NOMO-1 treated with DMSO at 0.1 percent for 48 hours (cell line): ENCODE results near the gene GTF2F1.
"Not testable (repeated sequence)": the region's sequence is repeated elsewhere in the genome, so short reads cannot be mapped to it uniquely, and the experiment has no call there.

Source experiments
- DNase-seq: peaks from one replicate; lab custom pipeline; 2025; ENCODE audit not compliant: unreplicated experiment; lab: John Stamatoyannopoulos, UW

GTF2F1 gene, protein sequence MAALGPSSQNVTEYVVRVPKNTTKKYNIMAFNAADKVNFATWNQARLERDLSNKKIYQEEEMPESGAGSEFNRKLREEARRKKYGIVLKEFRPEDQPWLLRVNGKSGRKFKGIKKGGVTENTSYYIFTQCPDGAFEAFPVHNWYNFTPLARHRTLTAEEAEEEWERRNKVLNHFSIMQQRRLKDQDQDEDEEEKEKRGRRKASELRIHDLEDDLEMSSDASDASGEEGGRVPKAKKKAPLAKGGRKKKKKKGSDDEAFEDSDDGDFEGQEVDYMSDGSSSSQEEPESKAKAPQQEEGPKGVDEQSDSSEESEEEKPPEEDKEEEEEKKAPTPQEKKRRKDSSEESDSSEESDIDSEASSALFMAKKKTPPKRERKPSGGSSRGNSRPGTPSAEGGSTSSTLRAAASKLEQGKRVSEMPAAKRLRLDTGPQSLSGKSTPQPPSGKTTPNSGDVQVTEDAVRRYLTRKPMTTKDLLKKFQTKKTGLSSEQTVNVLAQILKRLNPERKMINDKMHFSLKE

DNA sequence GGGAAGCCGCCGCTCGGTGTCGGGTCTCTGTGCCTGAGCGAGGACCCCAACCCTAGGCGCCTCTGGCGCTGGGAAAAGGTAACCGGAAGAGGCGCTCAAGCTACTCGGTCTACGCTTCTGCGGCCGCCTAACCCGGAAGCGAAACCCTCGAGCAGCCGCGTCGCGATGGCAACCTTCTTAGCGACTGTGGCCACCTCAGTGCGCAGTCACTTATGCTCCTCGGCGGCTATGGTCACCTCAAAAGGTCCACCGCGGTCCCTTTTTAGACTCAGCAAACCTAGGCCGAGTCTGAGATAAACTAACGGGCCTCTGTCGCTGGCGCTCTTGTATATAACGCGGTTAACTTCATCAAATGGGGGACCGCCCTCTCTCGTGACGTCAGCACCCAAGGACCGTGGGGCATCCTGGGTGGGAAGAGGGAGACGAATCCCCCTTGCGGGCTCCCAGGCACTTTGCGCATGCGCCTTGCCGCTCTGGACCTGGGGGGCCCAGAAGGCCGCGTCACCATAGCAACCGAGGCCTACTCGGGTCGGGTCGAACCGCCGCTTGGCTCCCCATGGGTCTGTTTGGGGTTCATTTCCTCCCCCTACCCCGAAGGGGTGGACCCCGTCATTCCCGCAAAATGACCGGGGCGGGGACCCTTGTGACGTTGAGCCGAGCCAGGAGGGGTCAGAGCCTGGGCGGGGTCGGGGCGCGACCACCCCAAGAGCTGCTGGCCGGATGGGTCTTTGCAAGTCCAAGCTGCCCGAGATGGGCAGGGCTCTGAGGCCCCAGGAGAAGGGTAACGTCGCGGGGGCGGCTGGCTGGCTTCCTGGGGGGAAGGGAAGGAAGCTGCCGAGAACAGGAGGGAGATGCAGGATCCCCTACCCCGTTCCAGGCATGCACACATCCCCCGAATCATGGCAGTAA, at the start of gene GTF2F1:
GTF2F1 (minus strand) TSS at position 91 of the 909 bp plus-strand sequence. CDS start 169 bp downstream, outside the sequence.
- peak; percentile 88 for DNase-seq

DNA sequence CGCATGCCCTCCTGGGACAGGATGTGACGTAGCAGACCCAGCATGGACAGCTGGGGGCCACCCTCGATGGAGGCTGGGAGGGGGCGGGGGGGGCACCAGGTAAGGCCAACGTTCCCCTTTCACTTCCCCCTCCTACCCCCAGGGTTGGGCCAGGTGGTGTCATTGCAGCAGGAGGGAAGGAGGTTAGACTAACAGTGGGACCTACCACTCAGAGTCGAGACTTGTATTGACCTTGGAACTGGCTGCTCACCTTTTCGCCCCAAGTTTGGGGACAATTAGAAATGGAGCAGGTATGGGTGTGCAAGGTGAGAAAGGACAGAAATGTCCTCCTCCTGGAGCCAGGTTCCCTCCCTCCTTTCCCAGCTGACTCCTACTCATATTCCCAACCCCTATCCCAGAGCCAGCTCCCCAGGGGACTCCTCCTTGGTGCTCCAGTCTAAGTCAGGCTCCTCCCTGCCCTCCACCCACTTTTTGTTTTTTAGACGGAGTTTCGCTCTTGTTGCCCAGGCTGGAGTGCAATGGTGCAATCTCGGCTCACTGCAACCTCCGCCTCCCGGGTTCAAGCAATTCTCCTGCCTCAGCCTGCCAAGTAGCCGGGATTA, 49.2 kb upstream of the GTF2F1 start:
- no peak for DNase-seq

DNA sequence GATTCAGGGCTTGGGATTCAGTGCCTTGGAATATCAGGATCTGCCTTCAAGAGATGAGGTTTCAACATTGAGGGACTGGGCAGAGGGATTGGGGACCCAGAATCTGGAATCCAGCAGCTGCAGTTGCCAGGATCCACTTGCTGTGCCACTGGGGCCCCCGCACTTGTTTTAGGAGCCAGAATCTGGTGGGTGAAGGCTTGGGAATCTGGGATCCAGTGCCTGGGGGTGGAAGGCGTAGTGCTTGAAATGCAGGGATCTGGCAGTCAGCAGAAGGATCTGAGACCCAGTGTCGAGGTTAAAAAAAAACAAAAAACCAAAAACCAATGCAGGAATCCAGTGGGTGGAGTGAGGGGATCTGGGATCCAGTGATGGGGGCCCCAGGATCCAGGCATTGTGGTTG, 47.9 kb upstream of the GTF2F1 start:
- no peak for DNase-seq

DNA sequence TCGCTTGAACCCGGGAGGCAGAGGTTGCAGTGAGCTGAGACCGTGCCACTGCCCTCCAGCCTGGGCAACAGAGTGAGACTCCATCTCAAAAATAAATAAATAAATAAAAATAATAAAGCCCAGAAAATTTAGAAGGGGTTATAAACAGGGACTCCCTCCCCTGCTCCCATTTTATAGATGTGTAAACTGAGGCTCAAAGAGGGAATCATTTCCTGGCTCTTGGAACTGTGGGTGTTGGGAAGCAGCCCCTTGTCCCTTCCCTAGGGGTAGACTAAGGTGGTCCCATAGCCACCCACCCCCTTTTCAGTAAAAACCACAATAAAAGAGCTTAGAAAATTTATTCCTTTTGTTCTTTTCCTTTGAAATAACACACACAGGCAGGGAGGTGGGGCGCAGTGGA, 46.8 kb upstream of the GTF2F1 start:
- DNase-seq: no peak

DNA sequence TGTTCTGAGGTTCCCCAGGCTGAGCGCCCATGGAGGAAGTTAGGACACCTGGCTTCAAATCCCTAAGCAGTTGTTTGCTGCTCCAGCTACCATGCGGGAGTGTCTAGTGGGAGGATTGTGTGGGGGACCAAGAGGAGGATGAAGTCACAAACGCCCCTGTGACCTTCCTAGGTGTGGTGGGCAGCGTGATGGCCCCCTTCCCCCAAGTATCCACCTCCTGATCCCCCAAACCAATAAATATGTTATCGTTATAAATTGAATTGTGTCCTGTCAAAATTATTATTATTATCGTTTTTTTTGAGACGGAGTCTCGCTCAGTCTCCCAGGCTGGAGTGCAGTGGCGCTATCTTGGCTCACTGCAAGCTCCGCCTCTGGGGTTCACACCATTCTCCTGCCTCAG, 40.7 kb upstream of the GTF2F1 start, which contains the start of gene SLC25A41:
SLC25A41 (minus strand) TSS at position 101 of the 400 bp plus-strand sequence; CDS start at position 31, 70 bp downstream.
- DNase-seq: no peak

DNA sequence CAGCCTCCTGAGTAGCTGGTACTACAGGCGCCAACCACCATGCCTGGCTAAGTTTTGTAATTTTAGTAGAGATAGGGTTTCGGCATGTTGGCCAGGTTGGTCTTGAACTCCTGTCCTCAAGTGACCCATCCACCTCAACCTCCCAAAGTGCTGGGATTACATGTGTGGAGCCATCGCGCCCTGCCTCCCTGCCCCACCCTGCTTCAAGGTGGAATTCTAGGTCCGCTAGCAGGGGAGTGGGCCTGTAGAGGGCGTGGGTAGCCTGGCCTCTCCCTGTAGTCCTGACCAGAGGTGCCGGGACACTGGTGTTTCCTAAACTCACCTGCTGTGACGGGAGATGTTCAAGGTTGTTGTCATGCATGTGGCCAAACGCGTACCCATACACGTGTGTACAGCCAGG, 40.2 kb upstream of the GTF2F1 start:
- no peak for DNase-seq

DNA sequence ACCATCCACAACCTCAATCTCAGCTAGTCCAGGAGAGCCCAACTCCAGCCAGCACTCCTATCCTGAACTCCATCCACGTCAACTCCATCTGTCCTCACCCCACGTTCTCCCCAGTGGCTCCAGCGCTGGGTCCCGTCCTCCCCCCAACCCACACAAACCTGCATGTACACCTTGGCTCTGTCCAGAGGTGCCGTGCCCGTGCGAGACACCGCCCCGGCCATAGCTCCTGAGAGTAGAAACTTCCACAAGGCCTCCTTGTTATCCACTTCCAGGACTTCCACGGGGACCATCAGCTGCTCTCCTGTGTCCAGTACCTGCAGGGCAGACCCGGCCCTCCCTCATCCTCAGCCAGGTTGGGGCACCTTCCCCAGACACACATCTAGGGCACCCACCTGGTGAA, 38.9 kb upstream of the GTF2F1 start:
- DNase-seq: no peak

DNA sequence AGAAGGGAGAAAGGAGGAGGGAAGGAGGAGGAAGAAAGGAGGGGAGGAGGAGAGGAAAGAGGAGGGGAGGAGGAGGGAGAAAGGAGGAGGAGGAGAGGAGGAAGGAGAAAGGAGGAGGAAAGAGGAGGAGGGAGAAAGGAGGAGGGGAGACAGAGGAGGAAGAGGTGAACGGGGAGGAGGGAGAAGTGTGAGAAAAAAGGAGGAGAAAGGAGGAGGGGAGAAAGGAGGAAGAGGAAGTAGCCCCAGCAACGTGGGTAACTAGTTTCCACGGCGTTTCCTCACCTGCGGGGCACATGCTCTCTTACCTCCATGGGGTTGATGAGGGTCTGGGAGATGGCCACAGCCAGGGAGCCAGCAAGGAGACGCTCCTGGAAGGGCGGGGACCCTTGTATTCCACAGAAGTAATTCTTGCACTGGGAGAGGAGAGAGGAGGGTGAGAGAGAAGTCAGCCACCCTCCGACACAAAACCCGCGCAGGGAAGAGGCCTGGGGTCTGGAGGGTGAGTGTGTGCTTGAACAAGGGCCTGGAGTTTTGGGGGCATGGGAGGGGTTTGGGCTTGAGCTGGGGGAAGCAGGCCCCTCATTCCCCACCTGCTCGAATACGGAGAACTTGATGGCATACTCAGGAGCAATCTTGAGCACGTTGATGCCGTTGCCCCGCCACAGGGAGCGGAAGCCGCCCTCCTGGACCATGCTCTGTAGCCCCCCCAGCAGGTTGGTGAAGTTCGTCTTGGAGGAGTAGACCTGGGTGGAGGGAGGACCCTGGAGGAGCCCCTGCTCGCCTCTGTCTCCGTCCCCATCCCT, 36.7 kb upstream of the GTF2F1 start:
- DNase-seq: peak; percentile 58

DNA sequence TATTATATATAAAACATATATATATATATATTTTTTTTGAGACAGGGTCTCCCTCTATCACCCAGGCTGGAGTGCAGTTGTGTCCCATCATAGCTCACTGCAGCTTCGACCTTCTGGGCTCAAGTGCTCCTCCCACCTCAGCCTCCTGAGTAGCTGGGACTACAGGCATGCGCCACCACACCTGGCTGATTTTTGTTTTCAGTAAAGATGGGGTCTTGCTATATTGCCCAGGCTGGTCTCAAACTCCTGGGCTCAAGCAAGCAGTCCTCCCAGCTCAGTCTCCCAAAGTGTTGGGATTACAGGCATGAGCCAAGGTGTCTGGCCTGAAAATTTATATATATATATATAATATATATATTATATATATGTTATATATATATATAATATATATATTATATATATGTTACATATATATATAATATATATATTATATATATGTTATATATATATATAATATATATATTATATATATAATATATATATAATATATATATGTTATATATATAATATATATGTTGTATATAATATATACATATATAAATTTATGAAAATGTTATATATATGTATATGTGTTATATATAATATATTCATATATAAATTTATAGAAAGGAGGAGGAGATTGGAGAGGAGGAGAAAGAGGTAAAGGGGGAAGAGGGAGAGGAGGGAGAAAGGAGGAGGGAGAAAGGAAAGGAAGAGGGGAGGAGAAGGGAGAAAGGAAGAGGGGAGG, 35.9 kb upstream of the GTF2F1 start:
- DNase-seq: not testable (repeated sequence)

DNA sequence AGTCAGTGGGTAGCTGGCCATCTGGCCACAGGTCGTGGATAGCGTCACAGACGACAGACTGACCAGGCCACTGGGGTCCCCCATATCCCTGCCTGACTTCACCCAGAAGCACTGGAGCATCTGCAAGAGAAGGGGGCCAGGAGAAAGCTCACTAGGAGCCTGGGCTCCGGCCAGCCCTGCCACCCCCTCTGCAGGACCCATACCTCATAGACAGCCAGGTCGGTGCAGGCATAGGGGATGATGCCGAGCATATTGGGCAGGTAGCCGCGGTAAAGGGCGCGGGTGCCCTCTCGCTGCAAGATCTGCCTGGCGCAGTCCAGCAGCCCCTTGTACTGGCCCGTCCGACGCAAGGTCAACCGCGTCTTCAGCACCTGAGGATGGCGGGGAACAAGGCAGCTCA, 34.2 kb upstream of the GTF2F1 start:
- no peak for DNase-seq

DNA sequence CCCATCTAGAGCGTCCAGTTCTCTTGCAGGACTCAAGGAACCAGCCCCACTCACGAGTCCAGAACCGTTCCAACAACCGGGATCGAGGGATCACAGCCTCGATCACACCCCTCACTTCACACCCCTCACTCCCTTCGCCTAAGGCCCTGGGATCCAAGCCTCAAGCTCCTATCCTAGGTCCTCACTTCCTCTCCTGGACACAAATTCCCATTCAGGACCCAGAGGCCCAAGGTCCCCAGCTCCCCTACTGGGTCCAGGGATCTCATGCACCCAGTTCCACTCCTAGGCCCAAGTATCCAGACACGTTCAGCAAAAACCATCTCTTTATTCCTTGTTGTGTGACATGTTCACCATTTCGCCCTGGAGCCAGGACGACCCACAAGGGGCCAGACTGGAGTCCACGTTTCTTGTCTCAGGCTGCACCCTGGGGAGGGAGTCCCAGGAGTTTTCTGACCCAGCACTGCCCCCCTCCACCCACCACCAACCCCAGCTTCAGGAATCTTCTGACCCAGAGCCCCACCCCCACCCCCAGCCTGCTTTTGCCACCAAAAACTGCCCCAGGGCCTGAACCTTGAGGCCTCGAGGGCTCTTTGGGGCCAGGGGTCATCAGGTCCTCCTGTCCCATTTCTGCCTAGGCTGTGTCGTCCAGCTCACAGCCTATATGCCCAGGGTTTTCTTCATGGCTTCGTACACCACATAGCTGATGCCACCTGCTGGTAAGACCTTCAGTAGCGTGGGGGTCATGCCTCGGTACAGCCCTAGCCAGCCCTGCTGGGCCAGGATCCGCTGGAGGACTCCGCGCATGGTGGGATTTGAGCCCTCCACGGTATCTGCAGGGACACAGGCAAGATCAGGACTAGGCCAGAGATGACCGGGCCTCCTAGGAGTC, 33.0 kb upstream of the GTF2F1 start:
- no peak for DNase-seq

DNA sequence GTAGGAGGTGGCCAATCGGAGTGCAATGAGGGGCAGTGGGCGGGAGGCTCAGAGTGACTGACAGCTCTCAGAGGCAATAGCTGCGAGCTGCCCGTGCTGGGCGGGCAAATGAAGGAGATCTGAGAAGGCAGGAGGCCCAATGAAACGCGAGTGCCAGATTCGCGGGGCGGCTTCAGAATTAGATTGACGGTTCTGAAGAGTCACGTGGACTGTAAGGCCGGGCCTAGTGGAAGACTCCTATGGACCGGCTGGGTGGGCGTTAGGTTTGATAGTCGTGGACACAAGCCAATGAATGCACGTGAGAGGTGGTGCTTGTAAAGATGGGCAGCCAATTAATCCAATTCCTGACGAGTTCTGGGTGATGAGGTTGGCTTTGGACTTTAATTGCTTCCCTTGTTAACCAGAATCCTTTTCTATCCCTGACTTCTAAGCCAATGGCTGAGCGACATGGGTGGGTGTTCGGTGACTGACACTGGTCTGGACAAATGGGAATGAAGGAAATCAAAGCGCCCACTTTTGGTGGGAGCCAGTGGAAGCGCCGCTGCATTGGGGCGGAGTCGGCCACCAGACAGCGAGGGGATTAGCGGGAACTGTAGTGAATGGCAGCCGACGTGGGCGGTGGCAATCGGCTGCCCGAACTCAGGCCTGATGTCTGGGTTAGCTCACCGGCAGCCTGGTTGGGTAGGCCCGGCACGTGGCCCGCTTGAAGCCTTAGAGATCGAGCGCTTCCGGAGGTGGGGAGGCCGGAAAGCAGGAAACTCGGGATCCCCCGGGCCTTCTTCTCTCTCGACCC, 32.2 kb upstream of the GTF2F1 start:
- DNase-seq: peak; percentile 100

DNA sequence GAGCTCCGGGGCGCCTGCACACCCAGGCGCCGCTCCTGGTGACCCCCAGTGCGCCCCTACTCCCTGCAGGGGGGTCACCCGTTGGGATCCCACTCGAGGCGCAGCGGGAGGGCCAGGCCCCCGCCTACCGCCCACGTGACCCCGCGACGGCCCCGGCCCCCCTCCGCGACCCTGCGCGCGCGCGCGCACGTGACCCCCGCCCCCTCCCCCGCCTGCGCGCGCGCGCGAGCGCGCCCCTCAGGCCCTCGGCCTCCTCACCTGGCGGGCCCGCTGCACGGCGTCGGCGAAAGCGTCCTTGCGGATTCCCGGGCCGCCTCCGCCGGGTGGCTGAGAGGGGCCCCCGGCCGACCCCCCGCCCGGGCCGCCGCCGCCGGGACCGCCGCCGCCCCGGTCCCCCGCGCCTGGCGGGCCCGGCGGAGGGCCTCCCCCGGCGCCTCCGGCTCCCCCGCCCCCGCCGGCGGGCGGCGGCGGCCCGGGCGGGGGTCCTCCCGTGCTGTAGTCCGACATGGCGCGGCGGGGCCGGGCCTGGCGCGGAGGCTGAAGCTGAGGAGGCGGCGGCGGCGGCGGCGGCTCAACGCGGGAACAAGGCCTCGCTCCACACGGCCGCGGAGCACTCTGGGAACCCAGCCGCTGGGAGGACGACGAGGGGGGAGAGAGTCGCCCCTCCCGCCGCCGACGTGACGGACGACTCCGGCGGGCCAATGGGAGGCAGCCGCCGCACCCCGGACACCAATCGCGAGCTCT, 31.4 kb upstream of the GTF2F1 start, which contains the start of gene KHSRP:
KHSRP (minus strand) TSS at position 617 of the 744 bp plus-strand sequence; CDS start at position 507, 110 bp downstream.
- DNase-seq: no peak

DNA sequence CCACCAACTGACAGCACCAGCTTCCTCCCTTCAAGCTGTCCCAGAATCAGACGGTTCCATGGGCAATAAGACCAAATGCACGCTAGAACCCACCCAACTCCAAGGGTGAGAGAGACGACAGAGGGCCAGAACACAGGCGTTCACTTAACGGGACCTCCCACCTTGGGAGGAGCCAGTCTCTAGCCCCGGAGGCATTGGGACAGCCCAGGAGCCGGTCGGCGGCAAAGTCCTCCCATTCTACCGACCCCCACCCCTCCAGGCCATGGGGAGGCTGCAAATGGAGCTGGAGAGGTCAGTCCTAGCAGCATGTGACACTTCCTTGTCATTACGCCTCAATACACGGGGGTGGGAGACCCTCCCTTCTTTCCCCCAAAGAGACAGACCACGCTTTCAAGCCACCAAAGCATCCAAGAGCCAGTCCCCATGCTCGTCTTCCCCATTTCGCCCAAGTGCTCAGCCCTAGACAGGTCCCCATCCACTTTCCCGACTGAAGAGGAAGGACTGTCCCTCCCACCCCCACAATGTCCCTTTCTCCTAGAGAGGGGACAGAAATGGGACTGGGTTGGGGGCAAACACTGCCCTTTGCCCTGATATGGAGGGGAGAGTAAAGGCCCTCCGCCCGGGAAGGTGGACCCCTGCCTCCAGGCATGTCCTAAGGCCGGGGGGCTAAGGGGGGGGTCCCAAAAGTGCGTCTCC, 30.7 kb upstream of the GTF2F1 start:
- DNase-seq: peak; percentile 28

DNA sequence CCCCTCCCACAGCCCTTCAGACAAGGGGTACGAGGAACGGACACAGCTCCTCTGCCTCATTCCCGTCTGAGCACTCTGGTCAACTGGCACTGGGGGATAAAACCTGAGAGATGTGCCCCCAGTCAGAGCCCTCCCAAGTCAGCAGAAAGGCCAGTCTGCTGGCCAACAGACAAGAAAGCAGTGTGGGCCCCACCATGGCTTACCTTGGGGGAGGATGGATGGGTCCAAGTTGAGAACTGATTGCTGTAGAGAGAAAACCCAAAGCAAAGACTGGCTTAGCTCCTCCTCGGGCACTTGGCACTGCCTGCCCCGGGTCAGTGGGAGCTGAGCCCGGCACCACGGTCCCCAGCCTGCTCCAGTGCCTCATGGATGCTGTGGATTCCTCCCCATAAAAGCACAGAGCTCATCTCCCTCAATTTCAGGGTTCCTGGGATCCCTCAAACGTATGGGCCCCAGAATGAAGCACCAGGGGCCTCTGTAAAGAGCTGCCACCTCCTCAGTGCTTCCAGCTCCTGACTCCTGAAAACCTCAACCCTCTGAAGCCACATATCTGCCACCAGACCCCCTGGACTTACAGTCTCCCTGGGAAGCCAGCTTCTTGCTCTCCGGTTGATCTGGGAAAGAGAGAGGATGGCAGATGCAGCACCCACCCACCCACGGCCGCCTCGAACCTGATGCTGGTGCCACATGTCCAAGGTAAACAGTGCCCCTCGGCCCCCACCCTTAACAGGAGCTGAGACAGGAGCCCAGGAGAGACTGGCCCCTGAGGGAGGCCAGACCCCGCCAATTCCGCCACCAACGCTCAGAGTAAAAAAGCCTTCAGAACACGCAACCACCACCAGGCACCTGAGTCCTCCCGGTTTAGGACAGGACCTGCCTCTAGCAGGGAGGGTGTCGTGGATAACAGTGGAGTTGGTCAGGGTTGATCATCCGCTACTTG, 28.4 kb upstream of the GTF2F1 start:
- no peak for DNase-seq
